Measurements from ENCODE around the gene KCNJ6.

The KCNJ6 gene

GRCh38 chr21:37855647-37856625 lies 60.3 kb downstream of the KCNJ6 start:
- ChIA-PET POLR2A (no interaction called here), CTCF (no interaction called here)
- H3K9me3 ChIP-seq (ENCODE audit: control extremely low read depth in 1 of 5, control insufficient read depth in 4 of 5, insufficient read depth in 2 of 5, low read depth in 1 of 5, low read length in 4 of 5), result peaks cover 0 to 11% (median 2%) of the 10 kb centered on the region in 5 experiments
- no peak overlapping the region for H3K4me3 ChIP-seq (ENCODE audit: control insufficient read depth in 1 of 7, extremely low read depth in 1 of 7, insufficient read depth in 4 of 7, low read depth in 2 of 7, low read length in 6 of 7)
- H3K27ac ChIP-seq (ENCODE audit: insufficient read depth in 1 of 2, low read depth in 1 of 2, low read length in 2 of 2, poor library complexity in 1 of 2, severe bottlenecking in 2 of 2), result no peak overlapping the region
- H3K36me3 ChIP-seq (ENCODE audit: control insufficient read depth in 4 of 4, insufficient read depth in 4 of 4, low read length in 3 of 4), result no peaks in the 10 kb centered on the region
- peaks cover 0 to 7% (median 0%) of the 10 kb centered on the region in 5 experiments for H3K27me3 ChIP-seq (replicated peaks in 2 of 5; ENCODE audit: control insufficient read depth in 4 of 5, insufficient read depth in 5 of 5, low read length in 4 of 5)
- WGBS (ENCODE audit: insufficient coverage), result 54% methylated on average over 3 of the region's 8 CpGs
- no peaks in the 10 kb centered on the region for H3K4me1 ChIP-seq (ENCODE audit: control extremely low read depth in 1 of 4, control insufficient read depth in 4 of 4, insufficient read depth in 4 of 4, low read length in 3 of 4)
- DNase-seq, result no peak

- no peak for DNase-seq
- H3K27me3 ChIP-seq (replicated peaks in 2 of 5; ENCODE audit: control insufficient read depth in 4 of 5, insufficient read depth in 5 of 5, low read length in 4 of 5), result peaks cover 0 to 7% (median 0%) of the 10 kb centered on the region in 5 experiments
- ChIA-PET POLR2A (no interaction called here), CTCF (no interaction called here)
- peaks cover 0 to 11% (median 2%) of the 10 kb centered on the region in 5 experiments for H3K9me3 ChIP-seq (ENCODE audit: control extremely low read depth in 1 of 5, control insufficient read depth in 4 of 5, insufficient read depth in 2 of 5, low read depth in 1 of 5, low read length in 4 of 5)
- 100% methylated on average over 2 of the region's 2 CpGs for WGBS (ENCODE audit: insufficient coverage)
- H3K4me3 ChIP-seq (ENCODE audit: control insufficient read depth in 1 of 7, extremely low read depth in 1 of 7, insufficient read depth in 4 of 7, low read depth in 2 of 7, low read length in 6 of 7), result no peak overlapping the region
- H3K36me3 ChIP-seq (ENCODE audit: control insufficient read depth in 4 of 4, insufficient read depth in 4 of 4, low read length in 3 of 4), result no peaks in the 10 kb centered on the region
- no peaks in the 10 kb centered on the region for H3K4me1 ChIP-seq (ENCODE audit: control extremely low read depth in 1 of 4, control insufficient read depth in 4 of 4, insufficient read depth in 4 of 4, low read length in 3 of 4)
- H3K27ac ChIP-seq (ENCODE audit: insufficient read depth in 1 of 2, low read depth in 1 of 2, low read length in 2 of 2, poor library complexity in 1 of 2, severe bottlenecking in 2 of 2), result no peak overlapping the region
Measured at GRCh38 chr21:37855271-37855646, 61.0 kb downstream of the KCNJ6 start.

GRCh38 chr21:37849506-37850102 lies 66.7 kb downstream of the KCNJ6 start:
- no peaks in the 10 kb centered on the region for H3K36me3 ChIP-seq (ENCODE audit: control insufficient read depth in 4 of 4, insufficient read depth in 4 of 4, low read length in 3 of 4)
- DNase-seq, result no peak
- H3K27ac ChIP-seq (ENCODE audit: insufficient read depth in 1 of 2, low read depth in 1 of 2, low read length in 2 of 2, poor library complexity in 1 of 2, severe bottlenecking in 2 of 2), result no peak overlapping the region
- H3K9me3 ChIP-seq (ENCODE audit: control extremely low read depth in 1 of 5, control insufficient read depth in 4 of 5, insufficient read depth in 2 of 5, low read depth in 1 of 5, low read length in 4 of 5), result peaks cover 0 to 6% (median 0%) of the 10 kb centered on the region in 5 experiments
- H3K27me3 ChIP-seq (replicated peaks in 2 of 5; ENCODE audit: control insufficient read depth in 4 of 5, insufficient read depth in 5 of 5, low read length in 4 of 5), result peaks cover 0 to 6% (median 0%) of the 10 kb centered on the region in 5 experiments
- ChIA-PET POLR2A (no interaction called here), CTCF (no interaction called here)
- H3K4me3 ChIP-seq (ENCODE audit: control insufficient read depth in 1 of 7, extremely low read depth in 1 of 7, insufficient read depth in 4 of 7, low read depth in 2 of 7, low read length in 6 of 7), result no peak overlapping the region
- WGBS (ENCODE audit: insufficient coverage), result 95% methylated on average over 4 of the region's 4 CpGs
- no peaks in the 10 kb centered on the region for H3K4me1 ChIP-seq (ENCODE audit: control extremely low read depth in 1 of 4, control insufficient read depth in 4 of 4, insufficient read depth in 4 of 4, low read length in 3 of 4)

GRCh38 chr21:37848721-37849490 lies 67.4 kb downstream of the KCNJ6 start:
- Histone ChIP-seq H3K27ac (ENCODE audit: insufficient read depth in 1 of 2, low read depth in 1 of 2, low read length in 2 of 2, poor library complexity in 1 of 2, severe bottlenecking in 2 of 2) (no peak overlapping the region), H3K4me3 (ENCODE audit: control insufficient read depth in 1 of 7, extremely low read depth in 1 of 7, insufficient read depth in 4 of 7, low read depth in 2 of 7, low read length in 6 of 7) (no peak overlapping the region), H3K9me3 (ENCODE audit: control extremely low read depth in 1 of 5, control insufficient read depth in 4 of 5, insufficient read depth in 2 of 5, low read depth in 1 of 5, low read length in 4 of 5) (peaks cover 0 to 2% (median 0%) of the 10 kb centered on the region in 5 experiments), H3K27me3 (replicated peaks in 2 of 5; ENCODE audit: control insufficient read depth in 4 of 5, insufficient read depth in 5 of 5, low read length in 4 of 5) (peaks cover 0 to 6% (median 0%) of the 10 kb centered on the region in 5 experiments), H3K4me1 (ENCODE audit: control extremely low read depth in 1 of 4, control insufficient read depth in 4 of 4, insufficient read depth in 4 of 4, low read length in 3 of 4) (no peaks in the 10 kb centered on the region), H3K36me3 (ENCODE audit: control insufficient read depth in 4 of 4, insufficient read depth in 4 of 4, low read length in 3 of 4) (no peaks in the 10 kb centered on the region)
- no peak for DNase-seq
- ChIA-PET POLR2A (no interaction called here), CTCF (no interaction called here)
- WGBS (ENCODE audit: insufficient coverage), result 90% methylated on average over 5 of the region's 7 CpGs

GRCh38 chr21:37845535-37845934 lies 70.7 kb downstream of the KCNJ6 start:
- POLR2A ChIA-PET, result no interaction called here
- Histone ChIP-seq H3K27me3 (replicated peaks in 2 of 5; ENCODE audit: control insufficient read depth in 4 of 5, insufficient read depth in 5 of 5, low read length in 4 of 5) (peaks cover 0 to 5% (median 0%) of the 10 kb centered on the region in 5 experiments), H3K9me3 (ENCODE audit: control extremely low read depth in 1 of 5, control insufficient read depth in 4 of 5, insufficient read depth in 2 of 5, low read depth in 1 of 5, low read length in 4 of 5) (peaks cover 0 to 5% (median 0%) of the 10 kb centered on the region in 5 experiments), H3K36me3 (ENCODE audit: control insufficient read depth in 4 of 4, insufficient read depth in 4 of 4, low read length in 3 of 4) (no peaks in the 10 kb centered on the region), H3K27ac (ENCODE audit: insufficient read depth in 1 of 2, low read depth in 1 of 2, low read length in 2 of 2, poor library complexity in 1 of 2, severe bottlenecking in 2 of 2) (no peak overlapping the region), H3K4me1 (ENCODE audit: control extremely low read depth in 1 of 4, control insufficient read depth in 4 of 4, insufficient read depth in 4 of 4, low read length in 3 of 4) (no peaks in the 10 kb centered on the region), H3K4me3 (ENCODE audit: control insufficient read depth in 1 of 7, extremely low read depth in 1 of 7, insufficient read depth in 4 of 7, low read depth in 2 of 7, low read length in 6 of 7) (no peak overlapping the region)
- CTCF ChIA-PET, result no interaction called here
- WGBS (ENCODE audit: insufficient coverage), result 100% methylated on average over 2 of the region's 3 CpGs
- DNase-seq, result no peak

GRCh38 chr21:37843191-37843590 lies 73.1 kb downstream of the KCNJ6 start:
- Histone ChIP-seq H3K27me3 (replicated peaks in 2 of 5; ENCODE audit: control insufficient read depth in 4 of 5, insufficient read depth in 5 of 5, low read length in 4 of 5) (peaks cover 0 to 5% (median 0%) of the 10 kb centered on the region in 5 experiments), H3K4me1 (ENCODE audit: control extremely low read depth in 1 of 4, control insufficient read depth in 4 of 4, insufficient read depth in 4 of 4, low read length in 3 of 4) (no peaks in the 10 kb centered on the region), H3K9me3 (ENCODE audit: control extremely low read depth in 1 of 5, control insufficient read depth in 4 of 5, insufficient read depth in 2 of 5, low read depth in 1 of 5, low read length in 4 of 5) (peaks cover 0 to 5% (median 0%) of the 10 kb centered on the region in 5 experiments), H3K4me3 (ENCODE audit: control insufficient read depth in 1 of 7, extremely low read depth in 1 of 7, insufficient read depth in 4 of 7, low read depth in 2 of 7, low read length in 6 of 7) (no peak overlapping the region), H3K27ac (ENCODE audit: insufficient read depth in 1 of 2, low read depth in 1 of 2, low read length in 2 of 2, poor library complexity in 1 of 2, severe bottlenecking in 2 of 2) (no peak overlapping the region), H3K36me3 (ENCODE audit: control insufficient read depth in 4 of 4, insufficient read depth in 4 of 4, low read length in 3 of 4) (no peaks in the 10 kb centered on the region)
- no peak for DNase-seq
- no CpG with 5 or more reads among the region's 1 CpG for WGBS (ENCODE audit: insufficient coverage)
- POLR2A ChIA-PET, result no interaction called here
- CTCF ChIA-PET, result interaction anchor here (0.9 to 1.0 kb wide), 2 partner anchors 9 to 84 kb away, joined by 3 read pairs; no protein-coding TSS in a partner anchor

All from common myeloid progenitor, CD34-positive (primary cell).